K562 (cell line): ENCODE measurements around the gene PDE6B. TPM values are rescaled to one million over a fixed set of nuclear protein-coding genes. Genes with fewer than 3 reads are reported as not detected.
A peak's percentile ranks its signal among the peaks of the same experiment; 100 is the strongest.

ENCODE experiments used
- CREM ChIP-seq: IDR thresholded peaks from 2 replicates; pipeline ENCODE4 v1.6.1; 2014; ENCODE audit warnings: antibody characterized with exemption, low read depth
- DIDO1 ChIP-seq: fragments of 450-650 bp; IDR thresholded peaks from 2 replicates; pipeline ENCODE4 v1.6.1; 2016; ENCODE audit warnings: low read depth, missing biosample characterization, missing genetic modification characterization
- KLF1 ChIP-seq: fragments of 450-650 bp; IDR thresholded peaks from 2 replicates; pipeline ENCODE4 v1.6.1; 2016; ENCODE audit warnings: missing genetic modification characterization, missing compliant biosample characterization
- MED1 ChIP-seq: sonication (generic); formaldehyde crosslinking; IDR thresholded peaks from 2 replicates; pipeline ENCODE4 v1.8.1; 2023; ENCODE audit warnings: missing genetic modification reagents, borderline replicate concordance
- MGA ChIP-seq: fragments of 450-650 bp; IDR thresholded peaks from 2 replicates; pipeline ENCODE4 v1.6.1; 2016; ENCODE audit warnings: mild to moderate bottlenecking, moderate library complexity
- MTA2 ChIP-seq: fragments of 450-650 bp; IDR thresholded peaks from 2 replicates; pipeline ENCODE4 v1.6.1; 2016; ENCODE audit warnings: low read depth
- MTF1 ChIP-seq: fragments of 250-450 bp; sonication (Bioruptor Pico); IDR thresholded peaks from 2 replicates; pipeline ENCODE4 v1.9.0; 2021; ENCODE audit warnings: moderate library complexity, mild to moderate bottlenecking, inconsistent platforms, borderline replicate concordance
- NCOA1 ChIP-seq: fragments of 450-650 bp; IDR thresholded peaks from 2 replicates; pipeline ENCODE4 v1.6.1; 2016; ENCODE audit warnings: low read depth
- NR4A1 ChIP-seq, 2 experiments: fragments of 250-450 bp in 1 of 2; fragments of 450-650 bp in 1 of 2; sonication (Bioruptor Pico) in 1 of 2; IDR thresholded peaks; 2 replicates each; pipeline versions ENCODE4 v1.4.0 to v1.6.1; 2016 to 2020; ENCODE audit warnings: mild to moderate bottlenecking in 2 of 2, missing compliant biosample characterization in 1 of 2, missing genetic modification characterization in 1 of 2, moderate library complexity in 1 of 2
- RFX5 ChIP-seq: IDR thresholded peaks from 2 replicates; pipeline ENCODE4 v1.6.1; 2011; ENCODE audit warnings: low read depth, mild to moderate bottlenecking, improper control_type of control experiment, low read length
- SMARCA4 ChIP-seq: fragments of 450-650 bp; IDR thresholded peaks from 2 replicates; pipeline ENCODE4 v1.6.1; 2016
- ZNF449 ChIP-seq: fragments of 250-450 bp; sonication (Bioruptor Pico); IDR thresholded peaks from 2 replicates; pipeline ENCODE4 v1.8.0; 2022; ENCODE audit warnings: moderate library complexity, mild to moderate bottlenecking, inconsistent platforms
- polyA plus RNA-seq, 8 experiments: library from polyadenylated mRNA; depleted of rRNA in 4 of 8; stranded (reverse) in 5 of 8; unstranded in 3 of 8; fragments of >200 nt; fragmentation: Nextera tagmentation in 2 of 8; fragmentation: Illumina TruSeq in 1 of 8; extraction: Ambion mirVana in 2 of 8; extraction: Trizol in 1 of 8; gene quantifications; 2 replicates each; pipeline versions ENCODE4 v1.2.1 to v1.2.3, GENCODE V29; 2011 to 2014; ENCODE audit warnings: inconsistent platforms in 1 of 8, missing spikeins in 1 of 8
- total RNA-seq, 7 experiments: library from RNA; depleted of rRNA in 6 of 7; stranded (reverse); fragments of >200 nt in 6 of 7; fragmentation: Illumina TruSeq in 2 of 7; extraction: Trizol in 2 of 7; gene quantifications; 2 replicates each; pipeline versions ENCODE4 v1.2.1 to v1.2.3, GENCODE V29; 2011 to 2021; ENCODE audit warnings: low replicate concordance in 1 of 7
- TF ChIP-seq, protein P1 (sequence below): fragments of 450-650 bp; IDR thresholded peaks from 2 replicates; pipeline ENCODE4 v1.7.1; 2018; ENCODE audit warnings: mild to moderate bottlenecking, low read depth; ENCODE audit not compliant: partially characterized antibody

The PDE6B gene
- total and polyA plus RNA-seq, 9 of the 15 experiments (the other 6 are each of a cell fraction or from before 2014, with no cell fraction given): 0.04 TPM; not detected in 8

- peak; percentile 56; the same call in 1 of the 2 replicates for TF ChIP-seq KLF1 (tag)
- TF ChIP-seq, protein P1, sequence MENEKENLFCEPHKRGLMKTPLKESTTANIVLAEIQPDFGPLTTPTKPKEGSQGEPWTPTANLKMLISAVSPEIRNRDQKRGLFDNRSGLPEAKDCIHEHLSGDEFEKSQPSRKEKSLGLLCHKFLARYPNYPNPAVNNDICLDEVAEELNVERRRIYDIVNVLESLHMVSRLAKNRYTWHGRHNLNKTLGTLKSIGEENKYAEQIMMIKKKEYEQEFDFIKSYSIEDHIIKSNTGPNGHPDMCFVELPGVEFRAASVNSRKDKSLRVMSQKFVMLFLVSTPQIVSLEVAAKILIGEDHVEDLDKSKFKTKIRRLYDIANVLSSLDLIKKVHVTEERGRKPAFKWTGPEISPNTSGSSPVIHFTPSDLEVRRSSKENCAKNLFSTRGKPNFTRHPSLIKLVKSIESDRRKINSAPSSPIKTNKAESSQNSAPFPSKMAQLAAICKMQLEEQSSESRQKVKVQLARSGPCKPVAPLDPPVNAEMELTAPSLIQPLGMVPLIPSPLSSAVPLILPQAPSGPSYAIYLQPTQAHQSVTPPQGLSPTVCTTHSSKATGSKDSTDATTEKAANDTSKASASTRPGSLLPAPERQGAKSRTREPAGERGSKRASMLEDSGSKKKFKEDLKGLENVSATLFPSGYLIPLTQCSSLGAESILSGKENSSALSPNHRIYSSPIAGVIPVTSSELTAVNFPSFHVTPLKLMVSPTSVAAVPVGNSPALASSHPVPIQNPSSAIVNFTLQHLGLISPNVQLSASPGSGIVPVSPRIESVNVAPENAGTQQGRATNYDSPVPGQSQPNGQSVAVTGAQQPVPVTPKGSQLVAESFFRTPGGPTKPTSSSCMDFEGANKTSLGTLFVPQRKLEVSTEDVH: no peak
- TF ChIP-seq CREM: 0 out of 2 replicates have a peak, but pooled peaks have one; percentile 18
- TF ChIP-seq RFX5: no peak
- no peak for TF ChIP-seq MTF1 (CRISPR knock-in tag)
- TF ChIP-seq DIDO1 (tag): no peak
- peak; percentile 54; the same call in 1 of the 2 replicates for TF ChIP-seq NCOA1
- TF ChIP-seq NR4A1 (CRISPR knock-in tag; IDR thresholded peaks at IDR 0.05): no peak
- peak; percentile 76 for TF ChIP-seq NR4A1 (tag; IDR thresholded peaks at IDR 0.05)
- TF ChIP-seq MGA: peak; percentile 44; the same call in 1 of the 2 replicates
- peak; percentile 44; the same call in 1 of the 2 replicates for TF ChIP-seq SMARCA4
- no peak for TF ChIP-seq ZNF449 (CRISPR knock-in tag)
- TF ChIP-seq MED1 (CRISPR knock-in tag): no peak
- 0 out of 2 replicates have a peak, but pooled peaks have one; percentile 6 for TF ChIP-seq MTA2
Observed at GRCh38 chr4:702618-703048, 77.3 kb downstream of the PDE6B start (continued).
